HEK293T (cell line): Measurements from ENCODE around the gene ENPP6.

Source experiments
- ARNT ChIP-seq: fragments of 450-650 bp; IDR thresholded peaks from 2 replicates; pipeline ENCODE4 v1.6.1; 2017; ENCODE audit warnings: mild to moderate bottlenecking
- BHLHE40 ChIP-seq: fragments of 450-650 bp; IDR thresholded peaks from 2 replicates; pipeline ENCODE4 v1.6.1; 2016; ENCODE audit warnings: mild to moderate bottlenecking, moderate library complexity, borderline replicate concordance
- CTBP1 ChIP-seq: fragments of 450-650 bp; IDR thresholded peaks from 2 replicates; pipeline ENCODE4 v1.6.1; 2016; ENCODE audit warnings: borderline replicate concordance
- ELF4 ChIP-seq: fragments of 450-650 bp; IDR thresholded peaks from 2 replicates; pipeline ENCODE4 v1.6.1; 2017; ENCODE audit warnings: antibody characterized with exemption
- FOXA1 ChIP-seq: fragments of 450-650 bp; IDR thresholded peaks from 2 replicates; pipeline ENCODE4 v1.6.1; 2016; ENCODE audit warnings: mild to moderate bottlenecking
- FOXK2 ChIP-seq: fragments of 450-650 bp; IDR thresholded peaks from 2 replicates; pipeline ENCODE4 v1.6.1; 2016; ENCODE audit warnings: mild to moderate bottlenecking
- HDGF ChIP-seq: fragments of 450-650 bp; IDR thresholded peaks from 2 replicates; pipeline ENCODE4 v1.6.1; 2017; ENCODE audit warnings: antibody characterized with exemption, borderline replicate concordance
- NFRKB ChIP-seq: fragments of 450-650 bp; IDR thresholded peaks from 2 replicates; pipeline ENCODE4 v1.6.1; 2016; ENCODE audit warnings: mild to moderate bottlenecking, moderate library complexity
- SP1 ChIP-seq: fragments of 450-650 bp; IDR thresholded peaks from 2 replicates; pipeline ENCODE4 v1.6.1; 2017
- SUZ12 ChIP-seq: fragments of 450-650 bp; IDR thresholded peaks from 2 replicates; pipeline ENCODE4 v1.6.1; 2016; ENCODE audit warnings: mild to moderate bottlenecking
- TARDBP ChIP-seq: fragments of 450-650 bp; IDR thresholded peaks from 2 replicates; pipeline ENCODE4 v1.6.1; 2016

GRCh38 chr4:184148738-184149637 lies 68.7 kb downstream of the ENPP6 start:
- TF ChIP-seq FOXA1, result no peak
- no peak for TF ChIP-seq TARDBP
- TF ChIP-seq HDGF, result no peak
- TF ChIP-seq SUZ12, result no peak
- TF ChIP-seq SP1, result no peak
- TF ChIP-seq NFRKB, result no peak
- TF ChIP-seq BHLHE40, result no peak
- no peak for TF ChIP-seq ARNT
- TF ChIP-seq ELF4, result no peak
- TF ChIP-seq FOXK2, result no peak
- TF ChIP-seq CTBP1, result no peak
